HEK293 (cell line): ENCODE results near the gene LEMD1.

Experiments
- CTCF ChIP-seq: fragments of 450-650 bp; formaldehyde crosslinking; IDR thresholded peaks from 2 replicates; pipeline ENCODE4 v1.5.1; 2016; ENCODE audit warnings: missing biosample characterization, missing genetic modification characterization
- HOXC10 ChIP-seq: sonication (generic); formaldehyde crosslinking; IDR thresholded peaks from 2 replicates; pipeline ENCODE4 v1.8.1; 2023; ENCODE audit warnings: mild to moderate bottlenecking, missing genetic modification reagents
- PBX3 ChIP-seq: sonication (generic); formaldehyde crosslinking; IDR thresholded peaks from 2 replicates; pipeline ENCODE4 v1.8.1; 2022; ENCODE audit warnings: mild to moderate bottlenecking, moderate library complexity, missing genetic modification reagents
- REST ChIP-seq: fragments of 450-650 bp; formaldehyde crosslinking; IDR thresholded peaks from 2 replicates; pipeline ENCODE4 v1.5.1; 2016; ENCODE audit warnings: missing biosample characterization, missing genetic modification characterization
- TSHZ1 ChIP-seq: fragments of 450-650 bp; formaldehyde crosslinking; IDR thresholded peaks from 2 replicates; pipeline ENCODE4 v1.5.1; 2016; ENCODE audit warnings: missing biosample characterization, missing genetic modification characterization, borderline replicate concordance
- ZBTB48 ChIP-seq: fragments of 450-650 bp; formaldehyde crosslinking; IDR thresholded peaks from 2 replicates; pipeline ENCODE4 v1.5.1; 2016; ENCODE audit warnings: missing biosample characterization, missing genetic modification characterization
- ZNF274 ChIP-seq, 2 experiments: fragments of 200-500 bp in 1 of 2; fragments of 450-650 bp in 1 of 2; sonication (Bioruptor generic) in 1 of 2; formaldehyde crosslinking in 1 of 2; IDR thresholded peaks; 2 replicates each; pipeline versions ENCODE4 v1.5.1 to v1.6.1; 2014 to 2016; ENCODE audit warnings: borderline replicate concordance in 1 of 2, inconsistent platforms in 1 of 2, low read length in 1 of 2, missing biosample characterization in 1 of 2, missing genetic modification characterization in 1 of 2
- ZNF280C ChIP-seq: fragments of 450-650 bp; formaldehyde crosslinking; IDR thresholded peaks from 2 replicates; pipeline ENCODE4 v1.5.1; 2016; ENCODE audit warnings: missing biosample characterization, missing genetic modification characterization

- TF ChIP-seq REST (tag by site-specific recombination): no peak
- no peak for TF ChIP-seq ZNF274 (IDR thresholded peaks at IDR 0.05; ENCODE audit: low read length)
- TF ChIP-seq ZNF274 (tag by site-specific recombination; IDR thresholded peaks at IDR 0.05; ENCODE audit: borderline replicate concordance): no peak
- TF ChIP-seq TSHZ1 (tag by site-specific recombination): no peak
- TF ChIP-seq CTCF (tag by site-specific recombination): no peak
- no peak for TF ChIP-seq ZNF280C (tag by site-specific recombination)
- no peak for TF ChIP-seq PBX3
- no peak for TF ChIP-seq ZBTB48
- no peak for TF ChIP-seq HOXC10 (CRISPR knock-in tag)
These were observed 23.3 kb downstream of the LEMD1 start for GRCh38 chr1:205398586-205398985.
